Lower leg skin (tissue), 4 donors: Measurements from ENCODE around the gene AMFR. TPM values are rescaled to one million over a fixed set of nuclear protein-coding genes. Genes with fewer than 3 reads are reported as not detected.

Experiments
- DNase-seq, 2 donors: peaks; one replicate each; pipeline ENCODE4 v3.0.0-alpha.2; 2019; ENCODE audit warnings: low spot score in 2 of 2
- H3K4me3 ChIP-seq: fragments of 200-600 bp; sonication (generic); 2 replicates; pipeline ENCODE4 v1.5.1; 2017; ENCODE audit warnings: mild to moderate bottlenecking, low read depth; ENCODE audit not compliant: poor library complexity, severe bottlenecking
- POLR2A ChIP-seq, 2 donors: fragments of 450-650 bp; IDR thresholded peaks; one replicate each; pipeline ENCODE4 v1.6.1; 2016 to 2017; ENCODE audit warnings: antibody characterized with exemption in 2 of 2, mild to moderate bottlenecking in 1 of 2, moderate library complexity in 1 of 2
- WGBS, 2 donors: methylation state at CpG; one replicate each; pipeline ENCODE4 v1.1.5; 2018; 5-methylcytosine and 5-hydroxymethylcytosine counted together
- intact Hi-C: fragments of 100-400 bp; cut with DNase I; formaldehyde crosslinking; loops from one replicate; pipeline ENCODE4 v1.15.0; 2023; ENCODE audit warnings: low total_unique reads
- total RNA-seq, 4 donors: library from RNA; depleted of rRNA; stranded (reverse); fragments of >200 nt; gene quantifications; one replicate each; pipeline ENCODE4 v1.1.0, GENCODE V29; 2016
- TF ChIP-seq, protein P1 (sequence below), 3 donors: fragments of 450-650 bp; IDR thresholded peaks; one replicate each; pipeline ENCODE4 v1.5.1; 2016; ENCODE audit warnings: antibody characterized with exemption in 3 of 3, mild to moderate bottlenecking in 3 of 3, moderate library complexity in 2 of 3

Gene AMFR
- total RNA-seq, 4 donors from 2014 or later: 77.3 to 149 (median 124) TPM

DNA sequence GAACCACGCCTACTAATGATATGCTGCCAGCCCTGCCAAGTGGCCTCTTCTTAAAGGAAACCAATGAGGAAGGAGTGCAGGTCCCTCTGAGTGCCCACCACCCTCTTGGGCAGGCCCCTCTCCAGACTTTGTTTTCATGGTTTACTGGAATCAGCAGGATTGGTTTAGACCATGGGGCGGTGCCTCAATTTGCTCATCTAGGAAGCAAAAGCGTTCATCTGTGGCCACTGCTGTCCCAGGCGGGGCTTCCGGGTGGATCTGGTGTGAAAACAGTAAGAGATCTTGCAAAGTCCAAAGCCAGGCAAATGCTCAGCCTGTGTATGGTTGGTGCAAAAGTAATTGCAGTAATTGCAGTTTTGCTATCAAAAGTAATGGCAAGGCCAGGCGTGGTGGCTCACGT is 71.3 kb downstream of the AMFR start:
- intact Hi-C loops: no loop called here
- WGBS, 2 donors: 91 to 93% methylated on average over 7 of the region's 7 CpGs
- no peak overlapping the region for H3K4me3 ChIP-seq
- peak in 1 of 2 donors; percentile 85 for DNase-seq
- TF ChIP-seq, protein P1, sequence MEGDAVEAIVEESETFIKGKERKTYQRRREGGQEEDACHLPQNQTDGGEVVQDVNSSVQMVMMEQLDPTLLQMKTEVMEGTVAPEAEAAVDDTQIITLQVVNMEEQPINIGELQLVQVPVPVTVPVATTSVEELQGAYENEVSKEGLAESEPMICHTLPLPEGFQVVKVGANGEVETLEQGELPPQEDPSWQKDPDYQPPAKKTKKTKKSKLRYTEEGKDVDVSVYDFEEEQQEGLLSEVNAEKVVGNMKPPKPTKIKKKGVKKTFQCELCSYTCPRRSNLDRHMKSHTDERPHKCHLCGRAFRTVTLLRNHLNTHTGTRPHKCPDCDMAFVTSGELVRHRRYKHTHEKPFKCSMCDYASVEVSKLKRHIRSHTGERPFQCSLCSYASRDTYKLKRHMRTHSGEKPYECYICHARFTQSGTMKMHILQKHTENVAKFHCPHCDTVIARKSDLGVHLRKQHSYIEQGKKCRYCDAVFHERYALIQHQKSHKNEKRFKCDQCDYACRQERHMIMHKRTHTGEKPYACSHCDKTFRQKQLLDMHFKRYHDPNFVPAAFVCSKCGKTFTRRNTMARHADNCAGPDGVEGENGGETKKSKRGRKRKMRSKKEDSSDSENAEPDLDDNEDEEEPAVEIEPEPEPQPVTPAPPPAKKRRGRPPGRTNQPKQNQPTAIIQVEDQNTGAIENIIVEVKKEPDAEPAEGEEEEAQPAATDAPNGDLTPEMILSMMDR (IDR thresholded peaks at IDR 0.05): no peak
- no peak for TF ChIP-seq POLR2A (IDR thresholded peaks at IDR 0.05)

DNA sequence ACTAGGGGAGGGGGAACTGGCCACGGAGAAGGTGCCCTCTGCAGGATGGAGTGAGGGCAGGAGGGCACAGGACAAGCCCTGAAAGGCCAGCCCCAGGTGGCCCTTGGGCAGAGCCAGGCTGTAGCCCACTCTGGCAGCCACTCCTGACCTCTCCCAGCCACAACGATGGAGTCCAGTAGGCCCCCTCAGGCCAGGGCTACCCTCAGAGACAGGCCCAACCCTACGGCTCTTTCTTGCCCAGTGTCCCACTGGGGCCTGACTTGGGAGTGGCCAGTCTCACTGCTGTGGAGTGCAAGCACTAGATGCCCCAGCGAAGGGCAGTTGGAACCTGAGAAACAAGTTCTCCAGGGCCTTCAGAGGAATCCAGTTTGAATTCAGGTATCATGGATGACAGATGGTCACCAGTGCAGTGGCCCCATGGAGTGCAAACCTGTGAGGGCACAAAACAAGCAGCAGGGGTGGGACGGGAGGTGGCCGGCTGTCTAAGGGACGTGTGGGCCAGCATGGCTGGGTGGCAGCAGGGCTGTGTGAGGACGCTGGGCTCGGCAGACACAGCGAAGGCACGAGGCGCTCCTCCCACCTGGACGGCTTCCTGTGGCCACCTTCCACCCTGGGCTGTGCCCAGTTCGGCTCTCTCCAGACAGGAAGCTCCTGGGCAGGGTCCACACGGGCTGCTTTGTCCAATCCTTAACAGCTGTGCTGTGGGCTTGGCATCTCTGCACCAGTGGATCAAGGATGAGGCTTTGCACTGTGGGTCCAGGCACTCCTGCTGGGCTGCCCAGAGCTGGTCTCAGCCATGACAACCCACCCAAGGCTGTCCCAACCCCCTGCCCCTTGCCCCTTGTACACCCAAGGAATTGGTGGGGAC is 72.1 kb downstream of the AMFR start:
- intact Hi-C loops: no loop called here
- TF ChIP-seq POLR2A (IDR thresholded peaks at IDR 0.05): no peak
- TF ChIP-seq, protein P1 (IDR thresholded peaks at IDR 0.05): no peak
- DNase-seq: peak in 1 of 2 donors; percentile 80
- H3K4me3 ChIP-seq: no peak overlapping the region
- WGBS, 2 donors: 83 to 84% methylated on average over 14 of the region's 15 CpGs

DNA sequence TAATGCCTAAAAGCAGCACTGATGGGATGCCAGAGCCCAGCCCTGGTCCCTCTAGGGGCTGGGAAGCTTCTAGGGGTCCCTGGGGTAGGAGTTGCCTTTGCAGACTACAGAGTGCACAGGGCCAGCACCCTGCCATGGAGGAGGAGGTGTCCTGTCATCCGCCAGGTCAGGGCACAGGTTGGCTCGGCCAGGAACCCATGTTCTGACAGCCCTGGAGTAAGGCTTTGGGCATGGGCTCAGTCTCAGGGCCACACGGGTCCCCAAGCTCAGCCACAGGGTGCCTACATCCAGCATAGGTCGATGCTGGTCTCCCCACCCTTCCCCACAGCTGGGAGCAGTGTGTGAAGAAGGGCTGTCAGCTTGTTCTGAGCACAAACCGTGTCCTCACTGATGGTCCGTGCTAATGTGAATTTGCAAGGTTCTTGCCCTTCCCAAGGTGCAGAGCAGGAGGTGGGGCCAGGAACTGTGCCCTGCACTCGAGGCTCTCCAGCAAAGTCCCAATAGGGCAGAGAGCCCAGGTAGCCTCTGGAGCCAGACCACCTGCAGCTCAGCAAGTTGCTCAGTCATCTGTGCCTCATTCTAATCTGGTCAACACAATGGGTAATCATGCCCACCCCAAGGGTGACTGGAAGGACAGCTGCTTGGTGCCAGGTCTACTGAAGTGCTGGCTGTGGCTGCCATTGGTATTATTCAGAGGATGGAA is 72.8 kb downstream of the AMFR start:
- intact Hi-C loops: no loop called here
- 83 to 86% methylated on average over 4 to 6 of the region's 7 CpGs for WGBS, 2 donors
- no peak overlapping the region for H3K4me3 ChIP-seq
- TF ChIP-seq POLR2A (IDR thresholded peaks at IDR 0.05): no peak
- TF ChIP-seq, protein P1 (IDR thresholded peaks at IDR 0.05): no peak
- DNase-seq: peak in 1 of 2 donors; percentile 62

DNA sequence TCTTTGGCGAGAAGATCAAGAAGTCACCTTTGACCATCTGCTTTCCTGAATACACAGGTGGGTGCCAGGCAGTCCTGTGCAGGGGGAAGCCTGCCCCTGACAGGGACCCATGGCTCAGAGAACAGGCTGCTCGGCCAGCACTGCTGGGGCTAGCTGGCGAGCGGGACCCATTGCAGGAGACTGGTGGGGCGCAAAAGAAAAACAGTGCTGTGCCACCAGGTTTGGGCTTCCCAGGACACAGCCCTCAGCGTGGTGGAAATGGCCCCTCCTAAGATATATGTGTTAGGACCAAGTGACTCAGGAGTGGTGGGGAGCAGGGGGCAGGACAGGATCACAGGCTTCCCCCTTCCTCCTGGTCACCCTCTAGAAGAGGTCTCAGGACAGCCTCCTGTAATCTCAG is 73.9 kb downstream of the AMFR start:
- intact Hi-C loops: no loop called here
- no peak overlapping the region for H3K4me3 ChIP-seq
- 85 to 90% methylated on average over 6 of the region's 6 CpGs for WGBS, 2 donors
- no peak for TF ChIP-seq POLR2A (IDR thresholded peaks at IDR 0.05)
- TF ChIP-seq, protein P1 (IDR thresholded peaks at IDR 0.05): no peak
- peak in 1 of 2 donors; percentile 79 for DNase-seq

DNA sequence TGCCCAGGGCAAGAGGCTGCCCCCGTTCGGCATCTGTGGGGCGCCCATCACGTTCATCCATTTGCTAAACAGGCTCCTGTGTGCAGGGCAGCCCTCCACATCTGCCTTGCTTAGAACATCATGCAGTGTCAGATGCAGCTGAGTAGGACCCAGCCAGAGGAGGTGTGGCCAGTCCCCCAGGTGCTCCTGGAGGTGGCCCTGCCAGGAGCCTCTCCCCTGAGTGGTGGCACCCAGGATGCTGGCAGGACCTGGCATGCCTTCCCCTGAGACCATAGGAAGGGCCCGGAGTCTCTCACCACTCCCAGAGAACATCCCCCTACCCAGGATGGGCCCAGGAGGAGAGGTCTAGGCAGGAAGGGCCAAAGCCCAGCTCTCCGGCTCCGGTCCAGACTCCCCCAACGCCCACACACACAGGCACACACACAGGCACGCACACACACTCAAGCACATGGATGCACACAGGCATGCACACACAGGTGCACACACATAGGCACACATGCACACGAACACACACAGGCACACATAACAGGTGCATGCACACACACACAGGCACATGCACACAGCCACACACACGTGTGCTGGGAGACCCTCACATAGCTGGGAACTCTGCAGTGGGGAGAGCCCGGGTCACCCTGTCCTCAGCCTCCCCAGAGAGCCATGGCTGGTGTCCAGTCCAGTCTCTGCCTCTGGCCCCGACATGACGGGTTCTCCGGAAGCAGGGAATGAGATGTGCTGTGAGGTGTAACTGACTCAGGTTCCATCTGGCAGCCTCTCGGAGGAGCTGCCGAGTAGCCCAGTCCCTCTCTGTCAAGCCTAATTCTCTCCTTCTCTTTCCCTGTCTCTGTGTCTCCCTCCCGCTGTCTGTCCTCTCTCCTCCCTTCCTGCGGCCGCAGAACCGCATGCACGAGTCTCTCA is 74.6 kb downstream of the AMFR start:
- no peak for TF ChIP-seq POLR2A (IDR thresholded peaks at IDR 0.05)
- TF ChIP-seq, protein P1 (IDR thresholded peaks at IDR 0.05): no peak
- peak in 1 of 2 donors; percentile 81 for DNase-seq
- 64 to 74% methylated on average over 20 to 21 of the region's 22 CpGs for WGBS, 2 donors

More for the DNA sequence above, 74.6 kb downstream of the AMFR start:
- H3K4me3 ChIP-seq: no peak overlapping the region
- intact Hi-C loops: no loop called here
